Astrocyte of the hippocampus (primary cell): Measurements from ENCODE around the gene HDAC4.

Experiments used
- DNase-seq: peaks from one replicate; pipeline ENCODE4 v3.0.0; 2011; ENCODE audit warnings: low read depth, low spot score

Gene HDAC4

DNA sequence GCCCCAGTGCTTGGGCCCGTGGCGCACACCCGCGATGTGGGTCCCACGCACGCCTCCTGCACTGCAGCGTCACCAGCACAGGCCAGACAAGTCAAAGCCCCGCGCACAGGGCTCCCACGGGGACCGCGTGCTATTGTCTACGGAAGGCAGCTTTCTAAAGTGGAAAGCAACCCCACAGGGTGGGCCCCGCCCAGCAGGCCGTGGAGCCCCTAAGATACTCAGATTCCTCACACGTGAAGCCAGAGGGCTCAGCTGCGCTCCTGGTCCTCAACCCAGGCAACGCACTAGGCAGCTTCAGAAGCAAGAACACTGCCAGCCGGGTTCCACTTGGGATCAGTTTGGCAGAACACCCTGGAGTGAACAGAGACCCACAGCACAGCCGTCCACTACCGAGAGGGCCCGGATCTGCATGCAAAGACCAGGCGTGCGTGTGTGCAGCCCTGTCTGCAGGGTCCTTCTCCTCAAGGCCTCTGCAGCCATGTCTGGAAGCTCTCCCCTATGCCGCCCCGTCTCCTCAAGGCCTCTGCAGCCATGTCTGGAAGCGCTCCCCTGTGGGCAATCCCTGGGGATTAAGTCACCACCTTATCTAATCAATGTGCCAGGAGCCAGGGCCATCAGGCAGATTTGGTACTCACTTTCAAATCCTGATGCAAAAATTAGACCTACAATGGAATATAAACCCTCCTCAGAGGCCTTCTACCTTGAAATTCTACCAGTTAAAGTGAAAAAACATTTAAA, 231.3 kb downstream of the HDAC4 start:
- no peak for DNase-seq

DNA sequence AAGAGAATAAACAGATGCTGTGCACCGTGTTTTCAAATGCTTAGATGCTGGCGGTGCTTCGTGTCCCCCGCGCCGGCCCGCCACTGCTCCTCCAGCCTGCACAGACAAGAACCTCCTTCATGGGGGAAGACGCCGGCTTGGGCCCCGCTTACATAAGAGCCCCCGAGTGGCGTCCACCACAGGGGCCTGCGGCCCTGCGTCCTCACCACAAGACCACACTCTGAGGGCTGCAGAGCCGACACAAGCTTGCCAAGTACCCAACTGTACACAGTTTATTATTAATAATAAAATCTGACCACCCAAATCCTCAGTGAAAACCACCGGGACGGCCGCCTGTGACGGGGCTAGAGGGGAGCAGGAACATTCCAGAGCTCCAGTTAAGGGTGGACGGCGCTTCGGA, 232.2 kb downstream of the HDAC4 start:
- DNase-seq = no peak

DNA sequence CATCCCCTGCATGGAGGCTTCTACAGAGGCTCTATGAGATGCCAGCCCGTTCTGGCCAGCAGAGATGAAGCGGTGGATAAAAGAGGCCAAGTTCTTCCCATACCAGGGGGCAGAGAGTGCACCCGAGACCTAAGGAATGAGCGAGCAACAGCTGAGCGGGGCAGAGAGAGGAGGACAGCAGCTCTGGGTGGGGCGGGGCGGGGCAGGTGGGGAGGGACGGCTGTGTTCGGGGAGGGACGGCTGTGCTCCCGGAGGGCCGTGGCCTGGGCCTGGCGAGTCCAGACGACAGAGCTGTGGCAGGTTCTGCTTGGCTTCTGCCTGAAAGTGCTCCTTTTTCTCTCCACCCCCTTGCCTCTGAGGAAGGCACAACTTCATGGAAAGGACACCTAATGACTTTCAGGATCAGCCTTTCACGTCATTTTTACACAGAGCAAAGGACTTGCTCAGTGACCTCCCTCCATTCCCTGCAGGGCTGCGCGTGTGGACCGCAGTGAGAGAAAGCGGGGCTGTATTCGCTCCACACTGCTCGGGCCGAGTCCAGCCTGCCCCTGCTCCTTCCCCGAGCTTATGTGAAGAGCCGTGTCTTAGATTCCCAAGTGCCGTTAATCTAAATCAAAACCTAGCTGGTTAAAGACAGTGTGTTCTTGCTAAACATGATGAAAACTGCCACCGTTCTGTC, 232.9 kb downstream of the HDAC4 start:
- no peak for DNase-seq

DNA sequence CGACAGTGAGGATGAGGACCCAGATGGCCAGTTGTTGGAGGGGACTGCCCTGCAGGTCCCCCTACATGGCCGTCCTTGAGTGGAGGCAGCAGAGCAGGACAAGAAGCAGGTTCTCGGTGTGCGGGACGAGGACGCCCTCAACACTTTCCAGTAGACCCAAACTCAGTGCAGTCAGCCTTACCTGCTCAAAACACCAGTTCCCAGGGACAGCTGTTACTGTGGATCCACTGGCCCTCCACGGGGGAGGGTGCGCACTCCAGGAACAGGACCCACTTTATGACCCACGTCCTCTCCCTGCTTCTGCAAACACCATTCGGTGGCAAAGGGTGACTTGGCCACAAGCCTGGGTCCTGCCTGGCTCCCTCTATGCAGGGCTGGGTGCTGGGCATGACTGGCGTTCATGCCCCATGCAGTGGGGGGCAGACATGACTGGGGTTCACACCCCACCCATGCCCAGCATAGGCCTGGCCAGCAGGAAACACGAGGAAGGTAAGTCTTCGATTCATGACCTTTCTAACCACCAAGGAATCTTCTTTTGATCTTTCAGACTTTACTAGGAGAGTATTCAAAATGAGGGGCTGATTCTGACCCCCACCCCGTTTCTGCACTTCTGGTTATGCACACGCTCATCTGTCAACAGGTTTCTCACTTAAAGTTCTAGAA, 233.7 kb downstream of the HDAC4 start:
- no peak for DNase-seq

DNA sequence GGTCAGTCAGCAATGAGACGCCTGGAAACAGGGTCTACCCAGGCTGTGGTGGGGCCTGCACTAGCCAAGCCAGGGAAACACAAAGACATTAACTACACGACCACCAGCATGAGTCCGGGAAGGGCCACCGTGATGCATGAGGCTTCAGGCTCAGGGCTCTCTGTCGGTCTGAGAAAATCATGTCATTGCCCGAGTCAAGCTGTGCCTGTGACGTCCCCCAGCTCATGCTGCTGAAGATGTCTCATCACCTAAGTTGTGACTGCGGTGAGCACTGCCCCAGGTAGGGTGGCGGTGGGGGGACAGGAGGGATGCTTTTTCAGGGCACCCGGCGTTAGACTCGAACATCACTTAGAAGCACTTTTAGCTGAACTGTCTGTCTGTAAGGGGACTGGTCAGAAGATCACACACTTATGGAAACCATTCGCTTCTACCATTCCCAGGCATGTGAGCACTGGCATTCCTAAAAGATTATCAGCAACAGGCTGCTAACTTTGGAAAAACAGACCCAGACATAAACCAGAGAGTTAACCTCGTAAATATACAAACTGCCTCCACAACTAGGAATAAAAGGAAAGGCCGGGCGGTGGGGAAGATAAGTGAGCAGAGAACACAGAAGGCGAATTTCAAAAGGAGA, 234.5 kb downstream of the HDAC4 start:
- DNase-seq = no peak

DNA sequence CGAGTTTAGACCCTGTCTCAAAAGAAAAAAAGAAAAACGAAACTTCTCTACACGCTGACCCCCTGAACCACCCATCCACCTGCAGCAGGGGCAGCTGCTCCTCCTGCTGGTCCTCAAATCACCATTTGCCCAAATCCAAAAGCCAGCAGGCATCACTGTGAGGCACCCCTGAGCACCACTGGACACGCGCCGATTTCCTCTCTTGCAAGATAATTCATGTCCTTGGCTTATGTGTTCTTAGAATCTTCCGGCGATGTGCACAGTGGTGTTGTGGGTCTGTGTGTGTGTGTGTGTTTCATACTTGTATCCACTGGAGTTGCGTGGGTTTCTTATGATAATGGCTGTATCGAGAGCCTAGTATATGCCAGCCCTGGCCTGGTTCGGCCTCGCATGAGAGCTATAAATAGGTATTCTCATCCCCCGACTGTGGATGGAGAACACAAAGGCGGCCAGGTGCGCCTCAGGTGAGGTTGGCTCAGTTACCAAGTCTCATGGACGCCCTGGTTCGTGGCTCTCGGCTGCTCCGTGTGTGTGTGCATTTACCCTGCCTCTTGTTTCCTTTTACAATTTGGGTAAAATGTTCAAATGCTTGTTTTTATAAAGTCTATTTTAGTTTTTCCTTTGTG, 235.5 kb downstream of the HDAC4 start:
- no peak for DNase-seq

DNA sequence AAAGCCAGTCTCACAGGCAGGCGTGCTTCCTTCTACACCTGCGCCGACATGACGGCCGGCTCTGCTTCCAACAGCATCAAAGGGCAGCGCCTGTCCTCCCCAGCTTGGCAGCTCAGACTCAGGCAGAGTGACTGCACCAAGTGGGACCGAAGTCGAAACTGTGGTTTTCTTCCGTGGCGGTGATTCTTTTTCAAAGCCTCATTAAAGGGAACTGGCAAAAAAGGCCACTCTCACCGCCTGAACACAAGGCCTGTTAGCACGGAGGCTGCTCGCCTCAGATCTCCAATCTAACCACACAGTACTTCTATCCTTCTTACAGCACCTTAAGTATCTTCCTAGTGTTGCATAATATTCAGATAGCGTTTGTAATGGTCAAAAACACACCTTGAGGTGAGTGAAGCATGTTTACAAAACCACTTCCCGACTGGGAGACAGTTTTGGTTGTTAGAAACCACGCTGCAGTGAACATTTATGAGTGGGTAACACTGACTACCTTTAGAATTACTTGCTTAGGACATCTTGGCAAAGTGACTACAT, 236.4 kb downstream of the HDAC4 start:
- DNase-seq = peak; percentile 70

DNA sequence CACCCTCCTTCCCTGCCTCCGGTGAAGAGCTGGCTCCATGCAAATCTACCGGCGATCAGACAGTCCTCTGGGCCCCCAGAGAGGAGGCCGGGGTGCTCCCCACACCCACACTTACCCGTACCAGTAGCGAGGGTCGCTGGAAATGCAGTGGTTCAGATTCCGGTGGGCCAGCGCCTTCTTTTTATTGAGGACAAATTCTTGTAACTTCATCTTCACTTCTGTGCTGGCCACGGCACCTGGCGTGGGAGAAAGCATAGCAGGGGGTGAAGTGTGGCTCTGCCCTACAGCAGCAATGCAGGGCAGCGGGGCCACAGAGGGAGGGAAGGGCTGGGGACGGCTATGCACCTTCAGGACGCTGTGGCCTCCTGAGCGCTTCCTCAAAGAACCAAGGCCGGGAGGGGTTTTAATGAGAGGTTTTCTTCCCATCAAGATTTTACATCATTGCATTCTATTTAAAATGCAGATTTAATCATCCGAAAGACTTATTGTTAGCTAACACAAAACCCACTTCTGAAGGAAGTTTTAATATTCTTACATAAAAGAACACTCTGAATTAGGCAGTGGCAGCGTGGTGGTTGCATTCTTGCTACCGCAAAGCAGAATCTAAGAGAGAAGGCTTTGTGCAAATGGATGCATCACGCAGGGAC, 237.0 kb downstream of the HDAC4 start:
- DNase-seq = no peak

DNA sequence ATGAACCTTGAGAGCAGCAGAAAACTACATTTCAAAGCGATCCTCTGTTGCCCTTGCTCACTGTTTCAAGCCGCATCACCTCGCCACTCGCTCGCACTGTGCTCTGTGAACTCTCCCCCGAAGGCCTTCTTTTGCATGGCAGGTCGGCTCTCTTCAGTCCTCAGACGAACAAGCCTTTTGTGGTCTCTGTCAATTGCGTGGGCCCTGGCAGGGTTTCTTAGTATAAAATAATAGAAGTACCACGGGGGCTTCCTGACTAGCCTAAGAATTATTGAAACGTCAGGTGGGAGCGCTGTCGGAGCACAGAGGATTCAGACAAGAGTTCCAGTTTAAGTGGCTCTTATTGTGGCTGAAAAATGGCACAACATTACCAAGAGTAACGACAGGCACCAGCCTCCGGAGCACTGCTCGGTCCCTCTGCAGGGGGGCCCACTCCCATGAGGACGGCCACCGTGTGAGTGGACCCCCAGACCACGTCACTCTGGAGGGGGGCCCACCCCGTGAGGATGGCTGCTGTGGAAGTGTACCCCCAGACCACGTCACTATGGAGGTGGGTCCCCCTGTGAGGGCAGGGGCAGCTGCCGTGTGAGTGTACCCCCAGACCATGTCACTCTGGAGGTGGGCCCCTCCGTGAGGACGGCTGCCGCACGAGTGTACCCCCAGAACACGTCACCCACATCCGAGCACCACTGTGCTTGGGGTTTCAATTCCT, 237.7 kb downstream of the HDAC4 start:
- no peak for DNase-seq

DNA sequence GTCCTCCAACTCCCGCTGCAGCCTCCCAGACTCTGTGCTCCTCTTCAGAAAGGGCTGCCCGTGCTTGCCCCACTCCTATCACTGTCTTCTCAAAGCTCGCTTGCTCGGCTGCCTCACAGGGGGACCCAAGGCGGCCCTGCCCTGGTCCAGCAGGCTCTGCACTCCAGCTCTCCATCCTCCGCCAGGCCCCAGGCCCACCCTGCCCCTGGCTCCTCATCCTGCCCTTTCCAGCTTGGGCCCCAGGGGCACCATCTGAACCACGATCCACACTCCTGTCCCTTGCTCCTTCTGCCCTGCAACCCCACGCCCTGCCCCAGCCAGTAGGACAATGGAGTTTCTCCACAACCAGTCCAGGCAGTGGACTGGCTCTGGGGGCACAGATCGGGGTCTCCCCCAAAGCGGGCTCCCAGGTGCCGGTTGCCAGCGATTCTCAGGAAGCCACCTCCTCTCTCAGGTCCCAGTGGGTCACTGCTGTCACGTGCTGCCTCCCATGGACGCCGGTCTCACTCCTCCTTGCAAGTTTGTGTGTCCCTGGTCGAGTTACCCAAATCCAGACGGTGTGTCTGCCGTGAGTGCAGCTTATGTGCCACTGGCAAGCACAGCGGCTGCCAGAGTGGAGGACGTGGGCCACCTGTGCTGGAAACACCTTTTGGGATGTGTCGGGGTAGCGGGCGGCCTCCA, 238.5 kb downstream of the HDAC4 start:
- no peak for DNase-seq

DNA sequence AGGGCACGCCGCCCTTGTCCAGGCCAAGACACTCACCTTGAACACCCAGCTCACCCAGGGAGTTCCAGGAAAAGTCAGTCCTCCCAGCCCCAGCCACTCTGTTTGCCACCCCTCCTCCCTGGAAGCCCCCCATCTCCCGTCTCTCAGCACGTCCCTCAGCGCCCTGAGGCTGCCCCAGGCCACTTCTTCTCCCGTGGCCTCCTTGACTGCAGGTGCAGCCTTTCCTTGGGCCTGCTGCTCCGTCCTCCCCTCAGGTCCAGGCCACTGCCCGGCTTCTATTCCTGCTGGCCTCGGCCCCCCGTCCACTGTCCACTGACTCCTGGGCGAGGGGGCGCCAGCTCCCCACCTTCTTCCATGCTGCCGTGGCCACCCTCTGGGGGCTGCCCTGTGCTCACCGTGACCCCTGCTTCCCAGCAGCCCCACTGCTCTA, 239.1 kb downstream of the HDAC4 start:
- DNase-seq = no peak

DNA sequence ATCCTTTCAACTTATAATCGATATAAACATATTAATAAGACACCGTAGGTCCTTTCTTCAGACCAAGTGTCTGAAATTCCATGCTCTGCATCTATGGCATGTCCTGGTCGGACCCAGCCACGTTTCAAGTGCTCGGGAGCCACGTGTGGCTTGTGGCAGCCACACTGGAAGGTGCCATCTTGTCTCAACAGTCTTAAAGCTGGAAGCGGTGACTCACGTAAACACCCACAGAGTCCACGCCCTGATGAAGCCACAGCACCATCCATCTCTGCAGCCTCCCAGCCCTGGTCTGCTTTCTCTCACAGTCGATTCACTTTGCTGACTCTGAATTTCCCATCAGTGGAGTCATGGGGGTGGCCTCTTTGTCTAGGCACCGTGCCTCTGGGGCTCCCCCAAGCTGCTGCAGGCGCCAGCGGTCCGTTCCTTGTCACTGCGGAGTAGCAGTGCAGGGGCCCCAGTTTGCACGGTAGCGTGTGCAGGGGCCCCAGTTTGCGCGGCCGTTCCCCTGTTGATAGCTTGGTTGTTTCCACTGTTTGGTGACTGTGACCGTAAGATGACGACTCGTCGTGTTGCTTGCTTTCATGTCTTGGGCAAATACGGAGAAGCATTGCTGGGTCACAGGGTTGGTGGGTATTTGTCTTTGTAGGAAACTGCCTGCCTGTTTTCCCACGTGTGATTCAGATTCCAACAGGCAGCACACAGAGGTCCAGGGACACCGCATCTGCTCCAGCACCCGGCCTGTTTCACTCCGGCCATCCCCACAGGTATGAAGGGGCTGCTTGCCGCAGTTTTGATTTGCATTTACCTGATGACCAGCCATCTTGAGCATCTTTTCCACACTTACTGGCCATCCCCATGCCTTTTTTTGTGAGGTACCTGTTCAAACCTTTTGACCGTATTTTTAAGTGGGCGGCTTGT, 240.3 kb downstream of the HDAC4 start:
- DNase-seq = no peak

DNA sequence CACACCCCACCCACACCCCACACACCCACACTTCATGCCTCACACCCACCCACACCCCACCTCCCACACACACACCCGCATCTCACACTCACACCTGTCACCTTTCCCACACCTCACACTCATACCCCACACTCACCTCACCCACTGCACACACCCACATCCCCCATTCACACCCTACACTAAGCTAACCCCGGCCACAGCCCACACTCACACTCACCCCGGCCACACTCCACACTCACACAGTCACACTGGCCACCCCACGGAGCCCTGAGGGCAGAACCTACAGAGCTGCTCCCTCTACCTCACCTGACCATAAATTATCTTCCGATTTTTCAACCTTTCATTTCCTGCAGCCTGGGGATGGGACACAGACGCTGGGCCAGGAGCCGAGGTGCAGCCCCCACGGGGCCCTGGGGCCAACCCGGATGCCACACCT, 241.3 kb downstream of the HDAC4 start:
- no peak for DNase-seq

DNA sequence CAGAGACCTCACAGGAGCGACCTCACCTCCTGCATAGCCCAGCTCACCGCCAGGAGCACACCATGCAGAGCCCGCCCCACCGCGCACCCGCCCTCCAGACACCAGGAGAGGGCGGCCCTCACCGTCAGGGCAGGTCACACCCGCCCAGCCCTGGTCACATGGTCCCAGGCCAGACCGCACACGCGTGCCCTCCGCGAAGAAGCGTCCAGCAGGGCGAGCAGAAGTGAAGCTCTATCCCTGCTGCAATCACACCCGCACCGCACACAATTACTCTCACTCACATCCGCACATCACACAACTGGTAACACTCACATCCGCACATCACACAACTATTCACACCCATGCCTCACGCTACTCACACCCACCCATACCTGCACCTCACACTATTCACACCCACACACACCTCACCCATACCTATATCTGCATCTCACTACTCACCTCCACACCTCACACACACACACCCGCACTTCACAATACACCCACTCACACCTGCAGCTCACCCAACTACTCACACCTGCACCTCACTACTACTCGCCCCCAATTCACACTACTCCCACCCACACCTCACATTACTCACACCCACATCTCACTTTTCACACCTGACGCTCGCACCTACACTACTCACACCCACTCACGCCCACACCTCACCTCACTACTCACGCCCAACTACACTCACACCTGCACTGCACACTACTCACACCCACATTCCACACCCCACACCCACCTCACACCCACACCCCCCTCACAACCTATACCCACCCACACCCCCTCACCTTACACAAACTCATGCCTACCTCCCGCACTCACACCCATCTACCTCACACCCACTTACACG, 242.0 kb downstream of the HDAC4 start:
- no peak for DNase-seq

DNA sequence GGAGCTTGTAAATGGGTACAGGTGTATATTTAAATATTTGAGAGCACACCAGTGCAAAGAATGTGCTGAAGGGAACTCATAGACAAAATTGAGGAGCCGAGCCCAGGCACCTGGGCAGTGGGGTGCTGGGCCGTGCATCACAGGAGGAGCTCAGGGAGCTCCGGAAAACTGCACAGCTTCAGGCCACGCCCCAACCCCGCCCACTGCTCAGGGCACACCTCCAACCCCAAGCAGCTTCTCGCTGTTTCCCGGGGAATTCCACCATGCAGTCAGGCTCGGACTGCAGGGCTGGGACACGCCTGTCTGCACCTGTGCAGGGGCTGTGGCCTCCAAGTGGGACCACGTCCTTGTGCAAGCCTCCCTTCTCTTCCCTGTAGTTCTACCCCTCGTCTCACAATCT, 243.0 kb downstream of the HDAC4 start:
- DNase-seq = peak; percentile 42

DNA sequence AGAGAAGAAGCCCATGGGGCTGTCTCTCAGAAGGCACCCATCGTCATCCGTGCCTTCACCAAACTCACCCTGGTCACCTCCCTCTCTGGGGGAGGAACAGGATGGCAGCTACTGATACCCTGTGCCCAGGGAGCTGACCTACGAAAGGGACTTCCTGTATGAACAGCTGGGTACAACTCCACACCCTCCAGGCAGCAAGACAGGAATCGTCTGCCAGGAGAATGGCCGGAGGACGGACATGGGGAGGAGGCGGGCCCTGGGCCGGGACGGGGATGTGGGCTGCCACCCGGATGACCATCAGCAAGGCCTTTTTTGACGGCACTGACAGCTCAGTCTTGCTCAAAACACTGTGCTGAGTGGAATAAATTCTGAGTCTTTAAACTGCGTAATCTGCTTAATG, 243.6 kb downstream of the HDAC4 start:
- no peak for DNase-seq

DNA sequence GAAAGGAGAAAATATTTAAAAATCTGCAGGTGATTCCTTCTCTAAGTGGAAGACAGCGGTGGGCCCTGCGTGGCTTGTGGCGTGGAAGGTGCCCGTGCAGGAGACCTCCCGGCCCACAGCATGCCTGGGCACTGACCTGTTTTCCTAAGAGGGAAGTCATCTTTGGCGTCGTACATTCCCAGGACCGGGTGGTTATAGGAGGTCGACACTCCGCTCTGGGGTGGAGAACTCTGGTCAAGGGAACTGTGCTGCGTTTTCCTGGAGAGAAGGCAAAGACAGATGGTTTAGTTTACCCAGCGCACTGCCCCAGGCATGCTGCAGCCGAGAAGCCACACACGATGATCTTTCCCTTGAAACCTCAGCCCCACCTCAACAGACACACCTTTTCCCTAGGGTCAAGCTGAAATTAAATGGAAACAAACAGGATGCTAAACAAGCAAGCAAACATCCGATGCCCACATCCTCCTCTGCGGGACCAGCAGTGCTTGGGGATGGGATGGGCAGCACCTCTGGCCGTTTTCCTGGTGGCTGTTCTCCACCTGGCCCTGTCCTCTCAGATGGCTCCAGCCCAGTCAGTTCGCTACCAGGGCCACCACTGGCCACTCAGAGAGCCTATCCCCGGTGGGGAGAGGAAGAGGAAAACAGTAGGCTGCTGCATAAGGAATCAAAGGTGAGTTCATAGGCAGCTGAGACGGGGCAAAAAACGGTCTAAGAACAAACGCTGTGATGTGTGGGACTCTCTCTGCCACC, 244.1 kb downstream of the HDAC4 start:
- no peak for DNase-seq
